Measurements from ENCODE around the gene TLK1. TPM values are rescaled to one million over a fixed set of nuclear protein-coding genes. Genes with fewer than 3 reads are reported as not detected.

Gene TLK1
- total RNA-seq, 2 donors from 2014 or later: 85.4 to 85.8 TPM

GRCh38 chr2:171185165-171185818 is 24.6 kb upstream of the TLK1 start:
- H3K36me3 ChIP-seq (ENCODE audit: control insufficient read depth, insufficient read depth, low read length): no peaks in the 10 kb centered on the region
- H3K9me3 Mint-ChIP-seq: no peaks in the 10 kb centered on the region

GRCh38 chr2:171181064-171182049 is 20.7 kb upstream of the TLK1 start:
- no peak overlapping the region for H3K4me3 Mint-ChIP-seq

More at GRCh38 chr2:171185165-171185818, 24.6 kb upstream of the TLK1 start:
- DNase-seq: no peak
- H3K27me3 ChIP-seq (ENCODE audit: control insufficient read depth, insufficient read depth, low read length, poor library complexity, severe bottlenecking): no peaks in the 10 kb centered on the region
- H3K4me3 ChIP-seq (ENCODE audit: low read length): no peak overlapping the region
- no peak overlapping the region for H3K27ac ChIP-seq (ENCODE audit: low read depth, low read length)
- H3K9ac ChIP-seq (ENCODE audit: extremely low read depth, low read length, poor library complexity, severe bottlenecking): no peak overlapping the region
- H3K27me3 Mint-ChIP-seq (ENCODE audit: insufficient read depth): no peaks in the 10 kb centered on the region
- TF ChIP-seq CTCF (conservative IDR thresholded peaks at IDR 0.05): no peak
- 86 to 87% methylated on average over 2 of the region's 2 CpGs for WGBS, 2 experiments (ENCODE audit: insufficient coverage in 1 of 2, insufficient read length in 1 of 2)
- no peak overlapping the region for H3K4me3 Mint-ChIP-seq
- no peaks in the 10 kb centered on the region for H3K36me3 Mint-ChIP-seq (ENCODE audit: low read depth)
- no peak overlapping the region for H3K27ac Mint-ChIP-seq
- H3K9me3 ChIP-seq (ENCODE audit: control insufficient read depth, low read length): no peaks in the 10 kb centered on the region
- H3K4me1 ChIP-seq (ENCODE audit: control insufficient read depth, insufficient read depth, low read length): no peaks in the 10 kb centered on the region
- peaks cover 11% of the 10 kb centered on the region for H3K4me1 Mint-ChIP-seq

More at GRCh38 chr2:171181064-171182049, 20.7 kb upstream of the TLK1 start:
- no peak for DNase-seq
- Mint-ChIP-seq H3K9me3 (no peaks in the 10 kb centered on the region), H3K36me3 (ENCODE audit: low read depth) (no peaks in the 10 kb centered on the region), H3K4me1 (peaks cover 14% of the 10 kb centered on the region), H3K27me3 (ENCODE audit: insufficient read depth) (no peaks in the 10 kb centered on the region), H3K27ac (no peak overlapping the region)
- TF ChIP-seq CTCF (conservative IDR thresholded peaks at IDR 0.05): no peak
- H3K9me3 ChIP-seq (ENCODE audit: control insufficient read depth, low read length): no peaks in the 10 kb centered on the region
- H3K4me1 ChIP-seq (ENCODE audit: control insufficient read depth, insufficient read depth, low read length): no peaks in the 10 kb centered on the region
- WGBS, 2 experiments (ENCODE audit: insufficient coverage in 1 of 2, insufficient read length in 1 of 2): 80 to 85% methylated on average over 7 to 9 of the region's 9 CpGs
- H3K27ac ChIP-seq (ENCODE audit: low read depth, low read length): no peak overlapping the region
- no peaks in the 10 kb centered on the region for H3K36me3 ChIP-seq (ENCODE audit: control insufficient read depth, insufficient read depth, low read length)
- no peak overlapping the region for H3K4me3 ChIP-seq (ENCODE audit: low read length)
- H3K9ac ChIP-seq (ENCODE audit: extremely low read depth, low read length, poor library complexity, severe bottlenecking): no peak overlapping the region
- no peaks in the 10 kb centered on the region for H3K27me3 ChIP-seq (ENCODE audit: control insufficient read depth, insufficient read depth, low read length, poor library complexity, severe bottlenecking)

All from endodermal cell (in vitro differentiated cells).